Loucy (cell line): ENCODE results near the gene PKDCC.

Source experiments
- H2AFZ ChIP-seq: fragments of 200-600 bp; sonication (generic); 2 replicates; pipeline ENCODE4 v1.6.0; 2016; ENCODE audit warnings: antibody characterized with exemption, mild to moderate bottlenecking, low read length, moderate library complexity
- H3F3A ChIP-seq: fragments of 200-600 bp; 2 replicates; pipeline ENCODE4 v1.6.0; 2016; ENCODE audit warnings: antibody characterized with exemption, low read depth, mild to moderate bottlenecking
- H3K27me3 ChIP-seq: fragments of 200-600 bp; sonication (generic); 2 replicates; pipeline ENCODE4 v1.6.1; 2014; ENCODE audit warnings: low read length, mild to moderate bottlenecking; ENCODE audit not compliant: insufficient read depth, poor library complexity, severe bottlenecking
- H3K36me3 ChIP-seq: fragments of 200-600 bp; sonication (generic); 2 replicates; pipeline ENCODE4 v1.6.1; 2016; ENCODE audit warnings: low read length; ENCODE audit not compliant: insufficient read depth
- H3K4me1 ChIP-seq: fragments of 200-600 bp; sonication (generic); 2 replicates; pipeline ENCODE4 v1.5.1; 2014; ENCODE audit warnings: low read length, mild to moderate bottlenecking; ENCODE audit not compliant: insufficient read depth, poor library complexity, severe bottlenecking
- H3K4me2 ChIP-seq: fragments of 200-600 bp; sonication (generic); 2 replicates; pipeline ENCODE4 v1.6.0; 2014; ENCODE audit warnings: antibody characterized with exemption, low read length, low read depth, mild to moderate bottlenecking; ENCODE audit not compliant: poor library complexity, severe bottlenecking
- H3K4me3 ChIP-seq: fragments of 200-600 bp; sonication (generic); 2 replicates; pipeline ENCODE4 v1.5.1; 2014; ENCODE audit warnings: low read length, mild to moderate bottlenecking, mixed read lengths; ENCODE audit not compliant: poor library complexity, severe bottlenecking
- H3K79me2 ChIP-seq: fragments of 200-600 bp; sonication (generic); 2 replicates; pipeline ENCODE4 v1.6.1; 2014; ENCODE audit warnings: low read length; ENCODE audit not compliant: insufficient read depth
- H3K9ac ChIP-seq: fragments of 200-600 bp; sonication (generic); 2 replicates; pipeline ENCODE4 v1.6.0; 2014; ENCODE audit warnings: mild to moderate bottlenecking, low read depth, low read length, moderate library complexity; ENCODE audit not compliant: poor library complexity, severe bottlenecking
- H3K9me2 ChIP-seq: fragments of 200-600 bp; sonication (generic); replicated peaks from 2 replicates; pipeline ENCODE4 v1.6.1; 2016; ENCODE audit warnings: low read depth, low read length, mixed read lengths
- H3K9me3 ChIP-seq: fragments of 200-600 bp; sonication (generic); 2 replicates; pipeline ENCODE4 v1.6.1; 2014; ENCODE audit warnings: mild to moderate bottlenecking, antibody characterized with exemption, low read length, low read depth; ENCODE audit not compliant: insufficient read depth
- H4K20me1 ChIP-seq: fragments of 200-600 bp; sonication (generic); 2 replicates; pipeline ENCODE4 v1.6.0; 2014; ENCODE audit warnings: antibody characterized with exemption, low read length, mild to moderate bottlenecking; ENCODE audit not compliant: insufficient read depth, poor library complexity, severe bottlenecking
- CTCF ChIP-seq: fragments of 200-600 bp; sonication (generic); conservative IDR thresholded peaks from 2 replicates; pipeline ENCODE4 v1.5.1; 2014; ENCODE audit warnings: mild to moderate bottlenecking, antibody characterized with exemption, low read length
- EZH2phosphoT487 ChIP-seq: fragments of 200-600 bp; IDR thresholded peaks from 2 replicates; pipeline ENCODE4 v1.6.1; 2018; ENCODE audit warnings: antibody characterized with exemption, mild to moderate bottlenecking, moderate library complexity, borderline replicate concordance

Gene PKDCC

GRCh38 chr2:42068571-42069178 is 20.9 kb downstream of the PKDCC start:
- no peaks in the 10 kb centered on the region for H4K20me1 ChIP-seq
- H3K4me3 ChIP-seq: no peak overlapping the region
- no peaks in the 10 kb centered on the region for H3K4me1 ChIP-seq
- no peak overlapping the region for H3K4me2 ChIP-seq
- no peaks in the 10 kb centered on the region for H3K27me3 ChIP-seq
- no peaks in the 10 kb centered on the region for H3K79me2 ChIP-seq
- H3K9me2 ChIP-seq: no peaks in the 10 kb centered on the region
- H3K36me3 ChIP-seq: no peaks in the 10 kb centered on the region
- TF ChIP-seq EZH2phosphoT487: no peak
- TF ChIP-seq CTCF: no peak
- H3K9me3 ChIP-seq: no peaks in the 10 kb centered on the region
- H2AFZ ChIP-seq: no peak overlapping the region
- no peaks in the 10 kb centered on the region for H3F3A ChIP-seq
- no peak overlapping the region for H3K9ac ChIP-seq

- Histone ChIP-seq H3K36me3 (no peaks in the 10 kb centered on the region), H3K9ac (no peak overlapping the region), H3K4me3 (no peak overlapping the region), H3K9me2 (no peaks in the 10 kb centered on the region), H3K4me2 (no peak overlapping the region), H3K4me1 (no peaks in the 10 kb centered on the region), H3K27me3 (no peaks in the 10 kb centered on the region), H3F3A (no peaks in the 10 kb centered on the region), H2AFZ (no peak overlapping the region), H3K79me2 (no peaks in the 10 kb centered on the region), H3K9me3 (no peaks in the 10 kb centered on the region), H4K20me1 (no peaks in the 10 kb centered on the region)
- TF ChIP-seq CTCF (no peak), EZH2phosphoT487 (no peak)
These were observed 21.7 kb downstream of the PKDCC start for GRCh38 chr2:42069568-42069967.

GRCh38 chr2:42071791-42072190 is 24.0 kb downstream of the PKDCC start:
- H3K4me3 ChIP-seq: no peak overlapping the region
- no peaks in the 10 kb centered on the region for H3K36me3 ChIP-seq
- no peak overlapping the region for H3K4me2 ChIP-seq
- no peak overlapping the region for H2AFZ ChIP-seq
- no peaks in the 10 kb centered on the region for H3K79me2 ChIP-seq
- H3K27me3 ChIP-seq: no peaks in the 10 kb centered on the region
- H3K9ac ChIP-seq: no peak overlapping the region
- no peaks in the 10 kb centered on the region for H3K4me1 ChIP-seq
- TF ChIP-seq CTCF (no peak), EZH2phosphoT487 (no peak)
- no peaks in the 10 kb centered on the region for H4K20me1 ChIP-seq
- H3K9me3 ChIP-seq: no peaks in the 10 kb centered on the region
- H3K9me2 ChIP-seq: no peaks in the 10 kb centered on the region
- no peaks in the 10 kb centered on the region for H3F3A ChIP-seq
